HG02763 (cell line): Measurements from ENCODE around the gene VPS35L.

Experiments
- ATAC-seq: cut with Tn5 transposase; IDR thresholded peaks from one replicate; pipeline ENCODE4 v1.9.1; 2021; ENCODE audit warnings: mild to moderate bottlenecking, moderate library complexity; ENCODE audit not compliant: unreplicated experiment

The VPS35L gene

GRCh38 chr16:19589106-19589505 is 33.6 kb downstream of the VPS35L start:
- ATAC-seq: no peak

GRCh38 chr16:19589771-19590302 is 34.3 kb downstream of the VPS35L start:
- ATAC-seq: no peak

DNA sequence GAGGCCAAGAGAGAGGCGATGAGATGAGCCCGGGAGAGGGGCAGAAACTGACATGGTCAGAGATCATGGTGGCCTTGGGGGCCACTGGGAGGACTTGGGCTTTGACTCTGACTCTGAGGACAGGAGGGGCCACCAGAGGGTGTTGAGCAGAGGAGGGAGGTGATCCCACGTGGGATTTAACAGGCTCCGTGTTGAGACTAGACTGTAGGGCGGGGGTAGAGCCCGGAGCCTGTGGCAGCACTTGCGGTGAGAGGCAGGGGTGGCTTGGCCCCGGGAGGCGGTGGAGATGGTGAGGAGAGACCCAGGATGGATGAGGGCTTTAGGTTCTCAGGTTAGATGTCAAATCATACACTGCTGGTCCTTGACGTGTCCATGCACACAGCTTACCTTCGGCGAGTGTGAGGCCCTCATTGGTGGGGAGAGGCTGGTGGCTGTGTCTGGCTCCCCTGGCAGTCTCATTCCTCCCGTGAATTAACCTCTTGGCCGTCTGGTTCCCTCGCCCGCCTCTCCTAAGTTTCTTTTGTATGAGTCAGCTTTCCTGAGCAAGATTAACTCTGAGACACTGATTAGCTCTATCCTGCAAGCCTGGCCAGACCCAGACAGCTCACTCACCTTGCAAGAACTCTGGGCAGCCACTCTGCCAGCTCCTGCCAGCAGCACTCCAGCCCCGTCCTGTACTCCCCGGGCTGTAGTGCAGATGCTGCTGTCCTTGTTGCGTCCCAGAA is 39.7 kb downstream of the VPS35L start:
- no peak for ATAC-seq

DNA sequence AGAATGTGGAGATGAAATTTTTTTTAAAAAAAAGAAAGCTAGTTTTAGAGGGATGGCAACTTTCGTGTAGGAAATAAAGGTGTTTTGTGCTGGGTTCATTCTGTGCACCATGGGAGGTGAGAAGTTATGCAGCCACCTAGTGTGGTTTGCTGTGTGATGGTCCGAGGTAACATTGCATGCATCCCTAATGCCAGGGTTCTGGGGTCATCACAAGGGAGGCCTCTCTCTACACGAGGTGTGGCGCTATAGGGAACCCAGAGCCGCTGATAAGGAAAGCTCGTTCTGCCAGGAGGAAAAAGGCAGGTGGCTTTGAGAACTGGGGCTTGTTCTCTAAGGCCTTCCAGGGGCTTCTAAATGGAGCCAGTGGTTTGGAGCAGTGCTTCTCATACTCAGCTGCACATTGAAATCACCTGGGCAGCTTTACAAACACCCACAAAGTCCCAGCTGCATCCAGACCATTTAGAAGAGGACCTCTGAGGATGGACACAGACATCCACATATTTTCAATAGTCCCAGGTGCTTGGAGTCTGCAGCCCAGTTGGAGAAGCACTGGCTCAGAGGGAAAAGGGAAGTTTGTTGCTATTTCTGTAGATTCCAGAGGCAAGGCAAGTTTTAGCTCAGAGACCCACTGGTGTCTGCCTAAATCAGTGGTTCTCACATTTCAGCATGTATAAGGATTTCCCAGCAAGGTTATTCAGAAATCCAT is 43.5 kb downstream of the VPS35L start:
- ATAC-seq: no peak

DNA sequence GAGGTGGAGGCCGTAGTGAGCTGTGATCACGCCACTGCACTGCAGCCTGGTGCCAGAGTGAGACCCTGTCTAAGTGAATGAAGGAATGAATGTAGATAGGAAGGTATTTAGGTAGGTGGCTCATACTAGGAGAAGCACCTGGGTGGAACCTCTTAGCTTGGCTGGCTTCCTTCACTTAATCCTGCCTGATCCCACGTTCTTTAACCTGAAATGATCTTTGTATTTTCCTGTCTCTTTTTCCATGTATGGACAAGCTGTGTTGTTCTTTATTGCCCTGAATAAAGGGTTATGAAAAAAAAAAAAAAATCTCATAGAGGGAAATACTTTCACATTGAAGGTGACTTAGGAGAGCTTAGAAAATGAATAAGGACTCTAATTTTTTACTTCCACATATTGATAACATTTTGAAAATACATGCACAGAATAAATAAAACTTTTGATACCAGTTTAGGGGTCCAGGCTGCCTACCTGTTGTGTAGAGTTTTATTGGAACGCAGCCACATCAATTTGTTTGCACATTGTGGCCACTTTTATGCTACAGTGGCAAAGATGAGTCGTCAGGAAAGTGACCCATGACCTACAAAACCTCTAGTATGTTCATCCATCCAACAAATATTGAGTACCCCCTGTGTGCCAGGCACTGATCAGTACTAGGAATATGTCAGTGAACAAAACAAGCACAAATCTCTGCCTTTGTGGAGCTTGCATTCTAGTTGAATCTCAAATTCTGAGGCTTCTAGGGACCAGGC is 44.6 kb downstream of the VPS35L start:
- ATAC-seq: no peak

- no peak for ATAC-seq
These were observed 45.8 kb downstream of the VPS35L start for GRCh38 chr16:19601083-19601976.

DNA sequence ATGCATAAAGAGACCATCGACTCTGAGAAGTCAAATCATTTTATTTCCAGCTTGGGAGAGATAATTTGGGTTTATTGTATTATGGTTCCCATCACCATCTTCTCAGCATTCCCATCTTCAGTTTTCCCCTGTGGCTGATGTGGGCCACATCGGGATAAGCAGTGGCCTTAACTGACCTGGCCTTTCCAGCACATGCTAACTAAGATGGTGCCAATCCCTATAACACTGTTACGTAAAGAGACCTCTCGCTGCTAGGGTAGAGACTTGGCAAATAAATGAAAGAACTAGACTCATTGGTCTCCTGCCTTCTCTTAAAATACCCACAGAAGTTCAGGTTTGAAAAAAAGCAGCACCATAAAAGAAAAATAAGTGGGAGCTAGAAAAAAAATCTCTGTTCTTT is 49.4 kb downstream of the VPS35L start:
- no peak for ATAC-seq

- no peak for ATAC-seq
These were observed 50.2 kb downstream of the VPS35L start for GRCh38 chr16:19605701-19606100.

GRCh38 chr16:19607616-19608280 is 52.2 kb downstream of the VPS35L start:
- no peak for ATAC-seq

DNA sequence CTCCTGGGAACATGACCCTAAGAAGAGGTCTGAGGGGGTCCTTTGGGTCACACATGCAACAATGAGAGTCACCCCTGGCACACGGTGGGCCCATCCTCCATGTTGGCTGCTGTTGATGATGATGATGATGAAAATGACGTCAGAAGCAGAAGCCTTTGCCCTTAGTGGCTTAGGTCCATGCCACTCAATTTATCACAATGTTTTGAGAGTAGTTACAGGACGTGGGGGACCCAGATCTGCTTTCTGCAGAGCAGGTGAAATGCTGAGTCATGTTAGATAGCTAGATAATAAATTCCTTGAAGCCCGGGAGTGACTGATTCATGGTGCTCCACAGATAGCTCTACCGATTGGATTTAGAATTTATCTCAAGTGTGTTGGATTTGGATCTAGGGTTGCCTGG is 53.9 kb downstream of the VPS35L start:
- ATAC-seq: no peak

DNA sequence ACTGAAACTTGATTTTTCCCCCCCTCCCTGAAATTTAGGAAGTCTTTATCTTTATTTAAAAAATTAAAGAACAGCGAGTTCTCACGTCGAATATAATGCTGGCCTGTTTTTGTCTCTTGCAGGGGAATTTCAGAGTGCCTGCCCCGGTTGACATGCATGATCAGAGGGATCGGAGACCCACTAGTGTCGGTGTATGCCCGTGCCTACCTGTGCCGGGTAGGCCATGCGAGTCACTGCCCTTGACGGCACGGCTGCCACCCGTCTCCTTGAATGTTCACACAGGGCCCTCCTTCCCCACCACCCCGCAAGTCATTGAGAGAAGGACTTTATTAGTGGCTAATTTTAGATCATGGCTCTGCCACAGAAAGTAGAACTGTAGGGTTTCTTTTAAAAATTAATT is 54.7 kb downstream of the VPS35L start:
- ATAC-seq: no peak

DNA sequence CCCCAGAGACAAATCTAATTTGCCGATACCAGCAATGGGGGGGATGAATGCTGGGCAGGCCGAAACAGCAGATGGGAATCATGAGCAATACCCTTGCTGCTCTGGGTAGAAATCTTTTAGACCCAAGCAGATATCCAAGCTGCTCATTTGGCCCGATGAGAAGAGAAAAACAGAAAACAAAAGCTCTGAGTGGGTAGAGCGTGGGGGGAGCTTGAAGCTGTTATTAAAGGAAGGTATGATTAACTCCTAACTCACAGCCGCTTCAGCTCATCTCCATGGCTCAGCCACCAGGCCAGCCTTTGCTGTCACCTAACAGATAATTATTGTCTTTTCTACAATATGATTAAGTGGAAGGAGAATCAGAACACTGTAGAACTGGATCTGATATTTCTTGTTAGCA is 58.3 kb downstream of the VPS35L start:
- ATAC-seq: no peak

DNA sequence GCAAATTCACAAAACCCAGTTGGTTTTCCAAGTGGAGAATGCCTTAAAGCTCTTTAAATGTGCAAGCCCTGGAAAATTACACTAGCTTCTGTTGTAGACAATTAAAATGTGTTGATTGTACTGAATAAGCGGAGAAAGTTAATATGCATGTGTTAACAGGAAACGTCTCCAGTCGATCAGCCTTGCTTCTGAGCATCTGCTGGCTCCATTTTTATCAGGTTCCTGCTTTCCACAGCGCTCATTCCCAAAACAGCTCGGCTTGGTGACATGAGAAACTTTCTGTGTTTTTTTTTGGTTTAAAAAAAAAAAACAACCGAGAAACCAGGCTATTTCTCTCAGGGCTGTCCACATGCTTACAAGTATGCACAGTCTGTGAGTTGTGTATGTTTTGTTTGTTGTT is 60.7 kb downstream of the VPS35L start:
- no peak for ATAC-seq

DNA sequence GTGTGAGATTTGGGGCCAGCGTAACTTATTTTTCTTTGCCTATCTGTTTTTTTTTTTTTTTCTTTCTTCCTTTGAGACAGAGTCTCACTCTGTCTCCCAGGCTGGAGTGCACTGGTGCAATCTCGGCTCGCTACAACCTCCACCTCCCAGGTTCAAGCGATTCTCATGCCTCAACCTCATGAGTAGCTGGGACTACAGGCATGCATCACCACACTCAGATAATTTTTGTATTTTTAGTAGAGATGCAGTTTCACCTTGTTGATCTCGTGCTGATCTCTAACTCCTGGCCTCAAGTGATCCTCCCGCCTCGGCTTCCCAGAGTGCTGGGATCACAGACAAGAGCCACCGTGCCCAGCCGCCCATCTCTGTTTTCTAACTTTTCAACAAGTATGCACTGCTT is 63.4 kb downstream of the VPS35L start:
- ATAC-seq: no peak

DNA sequence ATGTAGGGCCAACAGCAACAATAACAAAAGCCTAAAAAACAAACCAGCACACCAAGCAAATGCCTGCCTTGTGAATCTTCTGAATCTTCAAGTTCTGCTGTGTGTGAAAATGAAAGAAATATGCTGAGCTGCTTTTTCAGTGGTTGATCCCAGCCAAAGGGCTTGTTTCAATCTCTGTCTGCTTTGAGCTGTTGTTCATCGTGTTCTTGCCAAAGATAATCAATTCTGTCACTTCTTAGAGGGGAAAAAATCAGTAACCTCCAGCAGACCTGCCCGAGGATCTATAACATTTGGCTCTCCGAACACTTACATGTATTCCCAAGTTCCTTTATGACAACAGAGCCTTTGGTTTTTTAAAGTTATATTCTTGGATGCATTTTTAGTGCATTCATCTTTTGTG is 65.9 kb downstream of the VPS35L start:
- ATAC-seq: no peak

DNA sequence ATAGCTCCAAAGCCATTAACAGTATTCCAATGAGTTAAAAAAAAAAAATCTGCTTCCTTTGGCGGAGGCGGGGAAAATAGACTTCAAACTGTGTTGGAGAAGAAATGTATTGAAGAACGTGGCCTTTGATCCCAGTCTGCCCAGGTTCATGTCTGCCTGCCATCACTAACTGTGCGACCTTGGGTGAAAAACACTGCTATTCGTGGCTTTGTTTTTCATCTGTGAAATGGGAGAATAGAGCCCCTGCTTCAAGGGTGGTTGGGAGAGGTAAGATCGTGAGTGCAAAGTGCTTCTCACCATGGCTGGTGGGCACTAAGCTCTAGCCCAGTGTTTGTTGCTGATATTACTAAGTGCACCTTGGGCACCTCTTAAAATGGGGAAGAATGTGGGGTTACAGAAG is 69.5 kb downstream of the VPS35L start:
- no peak for ATAC-seq

DNA sequence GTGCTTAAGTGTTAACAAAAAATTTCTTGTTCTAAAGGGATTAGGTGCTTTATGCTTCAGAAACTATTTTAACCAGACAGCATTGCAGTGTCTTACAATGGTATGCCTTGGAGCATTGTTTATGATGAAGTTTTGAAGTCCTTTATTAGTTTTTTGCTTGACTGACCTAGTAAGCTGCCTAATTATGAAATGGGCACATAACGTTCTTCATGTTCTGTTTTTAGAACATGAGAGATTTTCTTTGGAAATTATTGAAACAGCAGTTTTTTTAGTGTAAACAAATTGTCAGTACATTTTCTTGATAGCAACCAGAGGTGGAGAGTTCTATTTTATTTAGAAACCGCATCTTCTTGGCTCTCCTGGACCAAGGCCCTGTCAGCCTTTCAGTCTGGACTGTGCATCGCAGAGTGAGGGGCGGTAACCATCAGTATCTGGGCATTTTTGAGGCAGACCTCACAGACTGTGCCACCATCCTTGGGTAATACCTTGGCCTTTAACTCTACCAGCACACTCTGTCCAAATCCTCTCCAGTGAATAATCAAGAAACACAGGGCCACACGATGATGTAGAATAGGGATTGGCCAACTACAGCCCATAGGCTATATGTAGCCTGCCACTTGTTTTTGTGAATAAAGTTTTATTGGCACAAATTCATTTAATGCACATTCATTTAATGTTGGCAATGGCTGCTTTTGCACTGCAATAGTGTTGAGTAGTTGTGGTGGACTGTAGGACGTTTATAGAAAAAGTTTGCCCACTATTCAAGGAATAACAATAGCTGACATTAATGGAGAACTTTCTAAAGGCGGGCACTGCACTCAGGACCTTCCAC is 81.1 kb downstream of the VPS35L start:
- no peak for ATAC-seq

DNA sequence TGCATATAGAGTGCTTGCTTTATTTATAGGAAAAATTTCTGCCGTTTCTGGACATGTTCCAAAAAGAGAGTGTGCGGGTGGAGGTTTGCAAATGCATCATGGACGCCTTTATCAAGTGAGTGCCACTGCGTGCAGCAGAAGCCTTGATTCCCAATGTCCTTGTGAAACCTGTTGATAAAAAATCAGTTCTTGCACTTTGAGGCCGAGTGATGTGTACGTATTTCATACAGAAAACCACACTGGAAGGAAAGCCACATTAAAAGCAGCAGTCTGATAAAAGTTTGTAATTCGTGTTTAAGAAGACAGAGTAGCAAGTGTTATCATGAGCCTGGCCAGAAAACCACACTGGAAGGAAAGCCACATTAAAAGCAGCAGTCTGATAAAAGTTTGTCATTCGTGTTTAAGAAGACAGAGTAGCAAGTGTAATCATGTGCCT is 84.5 kb downstream of the VPS35L start:
- no peak for ATAC-seq

DNA sequence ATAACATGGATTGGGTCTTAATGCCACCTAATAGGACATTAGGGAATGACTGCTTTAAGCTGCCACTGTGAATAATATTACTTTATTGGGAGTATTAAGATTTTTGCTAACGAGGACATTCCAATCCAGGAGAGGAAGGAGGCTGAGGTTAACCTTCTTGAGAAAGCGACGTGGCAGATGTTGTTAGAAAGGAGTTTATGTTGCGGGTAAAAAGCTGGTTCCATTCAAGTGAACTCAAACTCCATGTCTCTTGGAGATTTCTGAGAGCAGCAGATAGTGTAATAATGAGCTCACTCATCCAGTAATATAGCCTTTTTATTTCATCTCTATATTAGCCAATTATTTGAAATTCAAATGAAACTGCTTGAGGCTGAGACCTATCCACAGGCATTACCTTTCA is 87.0 kb downstream of the VPS35L start:
- ATAC-seq: no peak
